Testis (tissue), 2 donors: Measurements from ENCODE around the gene DUSP2.

Source experiments
- POLR2A ChIP-seq: fragments of 450-650 bp; IDR thresholded peaks from one replicate; pipeline ENCODE4 v1.6.1; 2017; ENCODE audit warnings: antibody characterized with exemption, mild to moderate bottlenecking, moderate library complexity
- TF ChIP-seq, protein P1 (sequence below), 3 experiments: fragments of 450-650 bp in 2 of 3; fragments of 200-600 bp in 1 of 3; sonication (generic) in 1 of 3; IDR thresholded peaks; one replicate each; pipeline ENCODE4 v1.5.1; 2016 to 2019; ENCODE audit warnings: antibody characterized with exemption in 3 of 3, mild to moderate bottlenecking in 2 of 3, moderate library complexity in 1 of 3

DNA sequence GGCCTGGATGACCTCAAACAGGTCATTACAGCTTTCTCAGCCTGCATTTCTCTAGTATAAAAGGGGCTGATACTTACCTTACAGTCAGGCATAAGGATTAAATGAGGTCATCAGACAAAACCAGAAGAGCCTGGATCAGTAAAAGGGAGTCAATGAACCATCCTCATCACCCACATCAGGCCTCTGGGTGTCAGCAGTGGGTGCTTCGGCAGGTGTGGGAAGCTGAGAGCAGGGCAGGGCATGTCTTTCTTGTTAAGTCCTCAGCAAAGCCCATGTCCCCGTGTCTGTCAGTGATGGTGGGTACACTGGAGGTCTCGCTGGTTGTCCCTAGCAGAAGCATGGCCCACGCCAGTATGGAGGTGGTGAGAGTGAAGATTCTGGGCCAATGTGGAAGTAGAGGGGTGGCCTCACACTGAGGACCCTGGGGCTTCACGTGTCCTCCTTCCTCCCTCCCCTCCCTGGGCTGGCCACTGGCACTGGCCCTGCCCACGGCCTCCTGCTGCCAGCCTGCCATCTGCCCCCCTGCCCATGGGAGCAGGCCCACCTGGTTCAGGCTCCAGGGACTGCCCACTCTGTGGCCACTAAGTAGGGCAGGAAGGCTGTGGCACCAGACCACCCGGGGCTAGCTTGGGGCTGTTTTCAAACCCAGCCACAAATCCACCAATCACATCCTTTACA lies 33.3 kb downstream of the DUSP2 start:
- TF ChIP-seq, protein P1, sequence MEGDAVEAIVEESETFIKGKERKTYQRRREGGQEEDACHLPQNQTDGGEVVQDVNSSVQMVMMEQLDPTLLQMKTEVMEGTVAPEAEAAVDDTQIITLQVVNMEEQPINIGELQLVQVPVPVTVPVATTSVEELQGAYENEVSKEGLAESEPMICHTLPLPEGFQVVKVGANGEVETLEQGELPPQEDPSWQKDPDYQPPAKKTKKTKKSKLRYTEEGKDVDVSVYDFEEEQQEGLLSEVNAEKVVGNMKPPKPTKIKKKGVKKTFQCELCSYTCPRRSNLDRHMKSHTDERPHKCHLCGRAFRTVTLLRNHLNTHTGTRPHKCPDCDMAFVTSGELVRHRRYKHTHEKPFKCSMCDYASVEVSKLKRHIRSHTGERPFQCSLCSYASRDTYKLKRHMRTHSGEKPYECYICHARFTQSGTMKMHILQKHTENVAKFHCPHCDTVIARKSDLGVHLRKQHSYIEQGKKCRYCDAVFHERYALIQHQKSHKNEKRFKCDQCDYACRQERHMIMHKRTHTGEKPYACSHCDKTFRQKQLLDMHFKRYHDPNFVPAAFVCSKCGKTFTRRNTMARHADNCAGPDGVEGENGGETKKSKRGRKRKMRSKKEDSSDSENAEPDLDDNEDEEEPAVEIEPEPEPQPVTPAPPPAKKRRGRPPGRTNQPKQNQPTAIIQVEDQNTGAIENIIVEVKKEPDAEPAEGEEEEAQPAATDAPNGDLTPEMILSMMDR (IDR thresholded peaks at IDR 0.05) = no peak
- no peak for TF ChIP-seq POLR2A
